ENCODE results near the gene FAM163B.

The FAM163B gene

GRCh38 chr9:133598978-133599377, 10.2 kb downstream of the FAM163B start:
- DNase-seq (ENCODE audit: low spot score) = no peak

GRCh38 chr9:133597316-133597957, 11.8 kb downstream of the FAM163B start:
- DNase-seq (ENCODE audit: low spot score) = no peak

GRCh38 chr9:133595910-133596309, 13.3 kb downstream of the FAM163B start:
- no peak for DNase-seq (ENCODE audit: low spot score)

GRCh38 chr9:133594310-133594709, 14.9 kb downstream of the FAM163B start:
- no peak for DNase-seq (ENCODE audit: low spot score)

GRCh38 chr9:133593587-133594253, 15.5 kb downstream of the FAM163B start:
- no peak for DNase-seq (ENCODE audit: low spot score)

- DNase-seq (ENCODE audit: low spot score) = no peak
These were observed 16.3 kb downstream of the FAM163B start for GRCh38 chr9:133592731-133593409.

- DNase-seq (ENCODE audit: low spot score) = no peak
These were observed 17.2 kb downstream of the FAM163B start for GRCh38 chr9:133591985-133592384.

- no peak for DNase-seq (ENCODE audit: low spot score)
These were observed 17.9 kb downstream of the FAM163B start for GRCh38 chr9:133591116-133591910.

- no peak for DNase-seq (ENCODE audit: low spot score)
These were observed 18.8 kb downstream of the FAM163B start for GRCh38 chr9:133590231-133590855.

GRCh38 chr9:133589454-133590227, 19.5 kb downstream of the FAM163B start:
- DNase-seq (ENCODE audit: low spot score) = no peak

GRCh38 chr9:133587466-133587865, 21.7 kb downstream of the FAM163B start:
- DNase-seq (ENCODE audit: low spot score) = no peak

GRCh38 chr9:133587051-133587450, 22.1 kb downstream of the FAM163B start:
- no peak for DNase-seq (ENCODE audit: low spot score)

GRCh38 chr9:133585481-133586351, 23.5 kb downstream of the FAM163B start:
- DNase-seq (ENCODE audit: low spot score) = no peak

GRCh38 chr9:133584559-133585476, 24.4 kb downstream of the FAM163B start:
- DNase-seq (ENCODE audit: low spot score) = no peak

GRCh38 chr9:133584167-133584558, 25.0 kb downstream of the FAM163B start:
- no peak for DNase-seq (ENCODE audit: low spot score)

GRCh38 chr9:133583586-133583985, 25.6 kb downstream of the FAM163B start:
- DNase-seq (ENCODE audit: low spot score) = no peak

- DNase-seq (ENCODE audit: low spot score) = no peak
These were observed 26.1 kb downstream of the FAM163B start for GRCh38 chr9:133583111-133583510.

GRCh38 chr9:133582501-133583045, 26.6 kb downstream of the FAM163B start:
- DNase-seq (ENCODE audit: low spot score) = no peak
